ENCODE results near the gene AKTIP. TPM values are rescaled to one million over a fixed set of nuclear protein-coding genes. Genes with fewer than 3 reads are reported as not detected.

Gene AKTIP
- total and polyA plus RNA-seq, 9 of the 15 experiments (the other 6 are each of a cell fraction or from before 2014, with no cell fraction given), result 3.0 to 10.7 (median 4.4) TPM

DNA sequence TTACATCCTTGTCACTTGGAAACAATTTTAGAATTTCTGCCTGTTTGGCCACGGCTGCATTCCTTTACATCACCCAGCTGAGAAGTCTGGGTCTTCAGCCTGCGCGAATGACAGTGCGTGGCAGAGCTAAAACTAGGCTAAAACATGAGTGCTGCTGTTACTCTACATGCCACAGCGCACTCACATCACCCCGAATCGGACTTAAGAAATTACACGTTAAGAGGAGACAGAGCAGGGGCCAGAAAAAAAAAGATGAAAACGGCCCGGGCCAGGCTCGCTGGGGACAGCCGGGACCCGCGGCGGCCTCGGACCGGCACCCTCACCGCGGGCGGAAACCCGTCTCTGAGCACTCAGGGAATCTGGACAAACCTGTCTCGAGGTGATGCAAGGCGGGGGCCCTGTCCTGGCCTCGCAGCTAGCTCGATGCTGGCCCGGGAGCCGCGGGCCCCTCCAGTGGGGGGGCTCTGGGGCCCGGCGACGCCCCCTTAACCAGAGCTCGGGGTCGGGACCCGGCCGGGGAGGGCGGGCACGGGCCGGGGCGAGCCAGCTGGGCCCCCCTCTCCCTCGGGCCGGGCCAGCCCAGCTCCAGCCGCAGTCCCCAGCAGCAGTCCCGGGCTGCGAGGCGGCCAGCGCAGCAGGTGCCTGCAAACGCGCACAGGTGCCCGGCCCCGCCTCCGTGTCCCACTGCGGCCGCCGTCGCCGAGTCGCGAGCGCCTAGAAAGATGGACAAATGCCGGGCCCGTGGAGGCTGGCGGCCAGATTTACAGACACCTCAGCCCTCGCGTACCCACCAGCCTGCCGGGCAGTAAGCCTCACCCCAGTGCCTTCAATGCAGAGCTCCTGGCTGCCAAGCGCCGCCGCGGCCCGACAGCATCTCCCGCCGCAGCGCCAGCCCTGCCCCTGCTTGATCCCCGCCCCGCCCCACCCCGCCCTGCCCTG, at the start of gene AKTIP (continued):
- TF ChIP-seq, protein P1, sequence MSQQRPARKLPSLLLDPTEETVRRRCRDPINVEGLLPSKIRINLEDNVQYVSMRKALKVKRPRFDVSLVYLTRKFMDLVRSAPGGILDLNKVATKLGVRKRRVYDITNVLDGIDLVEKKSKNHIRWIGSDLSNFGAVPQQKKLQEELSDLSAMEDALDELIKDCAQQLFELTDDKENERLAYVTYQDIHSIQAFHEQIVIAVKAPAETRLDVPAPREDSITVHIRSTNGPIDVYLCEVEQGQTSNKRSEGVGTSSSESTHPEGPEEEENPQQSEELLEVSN (IDR thresholded peaks at IDR 0.05; ENCODE audit: borderline replicate concordance in 1 of 2, extremely low read depth in 1 of 2, insufficient read depth in 1 of 2, insufficient read length in 1 of 2, low read depth in 1 of 2, low read length in 1 of 2, poor library complexity in 1 of 2, severe bottlenecking in 1 of 2), result peak in 1 of 2 experiments; percentile 51
- peak; percentile 18; the same call in 1 of the 2 replicates for TF ChIP-seq RB1 (IDR thresholded peaks at IDR 0.05; ENCODE audit: low read depth)
- TF ChIP-seq, protein P2, sequence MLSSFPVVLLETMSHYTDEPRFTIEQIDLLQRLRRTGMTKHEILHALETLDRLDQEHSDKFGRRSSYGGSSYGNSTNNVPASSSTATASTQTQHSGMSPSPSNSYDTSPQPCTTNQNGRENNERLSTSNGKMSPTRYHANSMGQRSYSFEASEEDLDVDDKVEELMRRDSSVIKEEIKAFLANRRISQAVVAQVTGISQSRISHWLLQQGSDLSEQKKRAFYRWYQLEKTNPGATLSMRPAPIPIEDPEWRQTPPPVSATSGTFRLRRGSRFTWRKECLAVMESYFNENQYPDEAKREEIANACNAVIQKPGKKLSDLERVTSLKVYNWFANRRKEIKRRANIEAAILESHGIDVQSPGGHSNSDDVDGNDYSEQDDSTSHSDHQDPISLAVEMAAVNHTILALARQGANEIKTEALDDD (IDR thresholded peaks at IDR 0.05), result no peak
- no peak for TF ChIP-seq ZNF764 (CRISPR knock-in tag; IDR thresholded peaks at IDR 0.05; ENCODE audit: low read depth)
- TF ChIP-seq ZNF584 (CRISPR knock-in tag; IDR thresholded peaks at IDR 0.05; ENCODE audit: low read depth), result no peak
- TF ChIP-seq, protein P3, sequence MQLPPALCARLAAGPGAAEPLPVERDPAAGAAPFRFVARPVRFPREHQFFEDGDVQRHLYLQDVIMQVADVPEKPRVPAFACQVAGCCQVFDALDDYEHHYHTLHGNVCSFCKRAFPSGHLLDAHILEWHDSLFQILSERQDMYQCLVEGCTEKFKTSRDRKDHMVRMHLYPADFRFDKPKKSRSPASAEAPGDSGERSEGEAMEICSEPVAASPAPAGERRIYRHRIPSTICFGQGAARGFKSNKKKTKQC (CRISPR knock-in tag; IDR thresholded peaks at IDR 0.05), result peak; percentile 26; the same call in 1 of the 2 replicates
- TF ChIP-seq CHD1 (IDR thresholded peaks at IDR 0.05; ENCODE audit: low read length), result no peak
- TF ChIP-seq JUN (IDR thresholded peaks at IDR 0.05; ENCODE audit: borderline replicate concordance, low read depth, low read length), result no peak
- no peak for TF ChIP-seq JUN (CRISPR knock-in tag; IDR thresholded peaks at IDR 0.05; ENCODE audit: borderline replicate concordance)
- TF ChIP-seq ZSCAN32 (CRISPR knock-in tag; IDR thresholded peaks at IDR 0.05), result no peak
- TF ChIP-seq, protein P4, sequence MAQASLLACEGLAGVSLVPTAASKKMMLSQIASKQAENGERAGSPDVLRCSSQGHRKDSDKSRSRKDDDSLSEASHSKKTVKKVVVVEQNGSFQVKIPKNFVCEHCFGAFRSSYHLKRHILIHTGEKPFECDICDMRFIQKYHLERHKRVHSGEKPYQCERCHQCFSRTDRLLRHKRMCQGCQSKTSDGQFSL (CRISPR knock-in tag; IDR thresholded peaks at IDR 0.05), result peak; percentile 64
- TF ChIP-seq, protein P4 (tag; IDR thresholded peaks at IDR 0.05), result no peak
- no peak for TF ChIP-seq NCOA2 (IDR thresholded peaks at IDR 0.05; ENCODE audit: partially characterized antibody in 2 of 2)
- TF ChIP-seq, protein P5, sequence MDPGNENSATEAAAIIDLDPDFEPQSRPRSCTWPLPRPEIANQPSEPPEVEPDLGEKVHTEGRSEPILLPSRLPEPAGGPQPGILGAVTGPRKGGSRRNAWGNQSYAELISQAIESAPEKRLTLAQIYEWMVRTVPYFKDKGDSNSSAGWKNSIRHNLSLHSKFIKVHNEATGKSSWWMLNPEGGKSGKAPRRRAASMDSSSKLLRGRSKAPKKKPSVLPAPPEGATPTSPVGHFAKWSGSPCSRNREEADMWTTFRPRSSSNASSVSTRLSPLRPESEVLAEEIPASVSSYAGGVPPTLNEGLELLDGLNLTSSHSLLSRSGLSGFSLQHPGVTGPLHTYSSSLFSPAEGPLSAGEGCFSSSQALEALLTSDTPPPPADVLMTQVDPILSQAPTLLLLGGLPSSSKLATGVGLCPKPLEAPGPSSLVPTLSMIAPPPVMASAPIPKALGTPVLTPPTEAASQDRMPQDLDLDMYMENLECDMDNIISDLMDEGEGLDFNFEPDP (CRISPR knock-in tag; IDR thresholded peaks at IDR 0.05), result no peak
- no peak for TF ChIP-seq JUNB (CRISPR knock-in tag; conservative IDR thresholded peaks at IDR 0.05)
- no peak for TF ChIP-seq CXXC5 (CRISPR knock-in tag; IDR thresholded peaks at IDR 0.05)
- no peak for TF ChIP-seq LEF1 (IDR thresholded peaks at IDR 0.05)
- TF ChIP-seq RBFOX2 (IDR thresholded peaks at IDR 0.05; ENCODE audit: low read depth, low read length), result no peak
- TF ChIP-seq SMAD3 (CRISPR knock-in tag; conservative IDR thresholded peaks at IDR 0.05), result no peak
- TF ChIP-seq, protein P6, sequence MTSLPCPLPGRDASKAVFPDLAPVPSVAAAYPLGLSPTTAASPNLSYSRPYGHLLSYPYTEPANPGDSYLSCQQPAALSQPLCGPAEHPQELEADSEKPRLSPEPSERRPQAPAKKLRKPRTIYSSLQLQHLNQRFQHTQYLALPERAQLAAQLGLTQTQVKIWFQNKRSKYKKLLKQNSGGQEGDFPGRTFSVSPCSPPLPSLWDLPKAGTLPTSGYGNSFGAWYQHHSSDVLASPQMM (CRISPR knock-in tag; IDR thresholded peaks at IDR 0.05), result no peak
- TF ChIP-seq MYBL2 (IDR thresholded peaks at IDR 0.05; ENCODE audit: low read depth), result no peak
- no peak for TF ChIP-seq MYBL2 (CRISPR knock-in tag; IDR thresholded peaks at IDR 0.05; ENCODE audit: borderline replicate concordance)
